Spleen (tissue), 11 donors: ENCODE results near the gene CENPM. TPM values are rescaled to one million over a fixed set of nuclear protein-coding genes. Genes with fewer than 3 reads are reported as not detected.
A peak's percentile ranks its signal among the peaks of the same experiment; 100 is the strongest.

Experiments used
- DNase-seq: peaks from one replicate; pipeline ENCODE4 v3.0.0-alpha.2; 2020
- H3K27ac ChIP-seq, 8 donors: fragments of 200-600 bp; sonication (generic) in 7 of 8; 1 replicate in 4 of 8; 2 replicates in 4 of 8; pipeline versions ENCODE4 v1.5.0 to v1.8.0; 2016 to 2021; ENCODE audit warnings: inconsistent platforms in 4 of 8, mild to moderate bottlenecking in 4 of 8, moderate library complexity in 1 of 8
- H3K27me3 ChIP-seq, 7 donors: fragments of 200-600 bp; sonication (generic) in 6 of 7; replicated peaks in 1 of 7; 1 replicate in 4 of 7; 2 replicates in 3 of 7; pipeline versions ENCODE4 v1.5.0 to v1.8.0; 2016 to 2021; ENCODE audit warnings: inconsistent platforms in 3 of 7, mild to moderate bottlenecking in 1 of 7
- H3K36me3 ChIP-seq, 6 donors: fragments of 200-600 bp; sonication (generic) in 5 of 6; 1 replicate in 4 of 6; 2 replicates in 2 of 6; pipeline versions ENCODE4 v1.5.0 to v1.8.0; 2016 to 2021; ENCODE audit warnings: inconsistent platforms in 2 of 6
- H3K4me1 ChIP-seq, 6 donors: fragments of 200-600 bp; sonication (generic) in 5 of 6; 1 replicate in 3 of 6; 2 replicates in 3 of 6; pipeline versions ENCODE4 v1.5.0 to v1.8.0; 2016 to 2021; ENCODE audit warnings: inconsistent platforms in 3 of 6
- H3K4me3 ChIP-seq, 8 donors: fragments of 200-600 bp; sonication (generic) in 7 of 8; 1 replicate in 4 of 8; 2 replicates in 4 of 8; pipeline versions ENCODE4 v1.5.0 to v1.8.0; 2016 to 2021; ENCODE audit warnings: inconsistent platforms in 4 of 8, mild to moderate bottlenecking in 4 of 8, moderate library complexity in 2 of 8
- H3K9me3 ChIP-seq, 8 donors: fragments of 200-600 bp; sonication (generic) in 7 of 8; 1 replicate in 4 of 8; 2 replicates in 4 of 8; pipeline versions ENCODE4 v1.5.0 to v1.8.0; 2016 to 2021; ENCODE audit warnings: inconsistent platforms in 4 of 8
- POLR2A ChIP-seq, 3 donors: fragments of 450-650 bp; IDR thresholded peaks; one replicate each; pipeline ENCODE4 v1.5.1; 2017; ENCODE audit warnings: antibody characterized with exemption in 3 of 3, mild to moderate bottlenecking in 1 of 3
- POLR2AphosphoS5 ChIP-seq, 3 donors: sonication (generic); formaldehyde crosslinking; IDR thresholded peaks; one replicate each; pipeline ENCODE4 v1.5.1; 2017; ENCODE audit warnings: antibody characterized with exemption in 3 of 3
- WGBS, 5 donors: extraction: QIAGEN DNeasy Blood & Tissue Kit in 3 of 5; methylation state at CpG; one replicate each; pipeline versions ENCODE4 v1.1.5 to v1.1.7; 2013 to 2018; 5-methylcytosine and 5-hydroxymethylcytosine counted together
- intact Hi-C: fragments of 100-400 bp; cut with DNase I; formaldehyde crosslinking; loops from one replicate; pipeline ENCODE4 v1.15.0; 2023; ENCODE audit warnings: low total_unique reads
- polyA plus RNA-seq, 3 donors: library from polyadenylated mRNA; stranded (reverse); fragments of 200-250 nt; gene quantifications; one replicate each; pipeline ENCODE4 v1.2.1, GENCODE V29; 2013
- total RNA-seq, 7 donors: library from RNA; depleted of rRNA in 3 of 7; stranded (reverse); fragments of >200 nt in 3 of 7; fragmentation: NEBNext Ultra II Directional in 4 of 7; extraction: Animal tissue kit (Norgen Biotek cat#: 25700) in 4 of 7; gene quantifications; one replicate each; pipeline versions ENCODE4 v1.1.0 to v1.2.1, GENCODE V29; 2016 to 2021
- TF ChIP-seq, protein P1 (sequence below), 11 experiments: fragments of 200-600 bp in 7 of 11; fragments of 450-650 bp in 4 of 11; sonication (generic) in 4 of 11; IDR thresholded peaks in 8 of 11; conservative IDR thresholded peaks in 3 of 11; 1 replicate in 7 of 11; 2 replicates in 4 of 11; pipeline versions ENCODE4 v1.4.0 to v1.8.0; 2016 to 2021; ENCODE audit warnings: antibody characterized with exemption in 11 of 11, inconsistent platforms in 4 of 11, mild to moderate bottlenecking in 1 of 11
- donor health status: healthy with polysubstance abuse.
- donor health status: DM: no; HTN: no; CAD: no; lungs with moderate emphysema.
- donor health status: DM: no; HTN: no; CAD: no.
- donor health status: Bipolar disorder and iron deficiency.
- donor health status: healthy.
- donor health status: DM: no; HTN: no; CAD: no.
- donor health status: DM: yes; HTN: yes; CAD: no.

The CENPM gene
- total and polyA plus RNA-seq, 10 donors = 3.3 to 63.1 (median 15.4) TPM

DNA sequence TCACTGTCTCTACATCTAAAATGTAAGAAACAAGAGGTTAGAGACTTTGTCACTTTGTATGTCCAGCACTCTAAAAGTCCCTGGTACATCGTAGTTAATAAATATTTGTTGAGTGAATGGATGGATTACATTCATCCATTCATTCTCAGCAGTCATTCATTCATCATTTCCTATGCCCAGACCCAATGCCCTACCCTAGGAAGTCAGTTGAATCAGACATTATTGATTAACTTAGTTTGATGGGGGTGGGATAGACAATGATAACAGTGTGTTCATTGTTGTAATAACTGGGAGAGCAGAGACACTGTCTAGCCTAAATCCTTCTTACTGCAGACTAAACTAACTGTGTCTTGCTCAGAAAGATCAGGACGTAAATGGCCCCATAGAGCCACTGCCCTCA, 1.2 kb upstream of the CENPM start:
- H3K4me3 ChIP-seq = no peak overlapping the region
- H3K9me3 ChIP-seq = no peaks in the 10 kb centered on the region
- peaks cover 13 to 52% (median 22%) of the 10 kb centered on the region in 6 donors for H3K4me1 ChIP-seq
- TF ChIP-seq POLR2AphosphoS5 (IDR thresholded peaks at IDR 0.05) (no peak), POLR2A (IDR thresholded peaks at IDR 0.05) (no peak)
- TF ChIP-seq, protein P1, sequence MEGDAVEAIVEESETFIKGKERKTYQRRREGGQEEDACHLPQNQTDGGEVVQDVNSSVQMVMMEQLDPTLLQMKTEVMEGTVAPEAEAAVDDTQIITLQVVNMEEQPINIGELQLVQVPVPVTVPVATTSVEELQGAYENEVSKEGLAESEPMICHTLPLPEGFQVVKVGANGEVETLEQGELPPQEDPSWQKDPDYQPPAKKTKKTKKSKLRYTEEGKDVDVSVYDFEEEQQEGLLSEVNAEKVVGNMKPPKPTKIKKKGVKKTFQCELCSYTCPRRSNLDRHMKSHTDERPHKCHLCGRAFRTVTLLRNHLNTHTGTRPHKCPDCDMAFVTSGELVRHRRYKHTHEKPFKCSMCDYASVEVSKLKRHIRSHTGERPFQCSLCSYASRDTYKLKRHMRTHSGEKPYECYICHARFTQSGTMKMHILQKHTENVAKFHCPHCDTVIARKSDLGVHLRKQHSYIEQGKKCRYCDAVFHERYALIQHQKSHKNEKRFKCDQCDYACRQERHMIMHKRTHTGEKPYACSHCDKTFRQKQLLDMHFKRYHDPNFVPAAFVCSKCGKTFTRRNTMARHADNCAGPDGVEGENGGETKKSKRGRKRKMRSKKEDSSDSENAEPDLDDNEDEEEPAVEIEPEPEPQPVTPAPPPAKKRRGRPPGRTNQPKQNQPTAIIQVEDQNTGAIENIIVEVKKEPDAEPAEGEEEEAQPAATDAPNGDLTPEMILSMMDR (IDR thresholded peaks at IDR 0.05 in 8 of 11, conservative IDR thresholded peaks at IDR 0.05 in 3 of 11) = no peak
- WGBS, 5 donors = 89 to 96% (median 93%) methylated on average over 2 of the region's 2 CpGs
- peaks cover 0 to 10% (median 0%) of the 10 kb centered on the region in 7 donors for H3K27me3 ChIP-seq
- intact Hi-C loops = no loop called here
- H3K36me3 ChIP-seq = no peaks in the 10 kb centered on the region
- DNase-seq = no peak
- H3K27ac ChIP-seq = no peak overlapping the region

DNA sequence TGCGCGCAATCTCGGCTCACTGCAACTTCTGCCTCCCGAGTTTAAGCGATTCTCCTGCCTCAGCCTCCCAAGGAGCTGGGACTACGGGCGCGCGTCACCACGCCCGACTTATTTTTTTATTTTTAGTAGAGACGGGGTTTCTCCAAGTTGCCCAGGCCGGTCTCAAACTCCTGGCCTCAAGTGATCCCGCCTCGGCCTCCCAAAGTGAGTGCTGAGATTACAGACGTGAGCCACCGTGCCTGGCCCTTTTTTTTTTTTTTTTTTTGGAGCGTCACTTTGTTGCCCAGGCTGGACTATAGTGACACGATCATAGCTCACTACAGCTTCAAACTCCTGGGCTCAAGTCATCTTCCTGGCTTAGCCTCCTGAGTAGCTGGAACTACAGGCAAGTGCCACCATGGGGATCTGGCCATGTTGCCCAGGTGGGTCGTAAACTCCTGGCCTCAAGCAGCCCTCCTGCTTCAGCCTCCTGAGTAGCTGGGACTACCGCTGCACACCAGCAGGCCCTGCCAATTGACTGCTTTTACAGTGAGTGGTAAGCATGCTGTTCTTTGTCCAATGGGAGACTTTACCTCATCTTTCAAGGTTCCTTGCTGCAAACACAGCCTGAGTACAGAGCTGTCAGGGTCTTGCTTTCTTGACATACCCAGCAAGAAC, 600 bp upstream of the CENPM start:
- Histone ChIP-seq H3K27me3 (peaks cover 0 to 10% (median 0%) of the 10 kb centered on the region in 7 donors), H3K27ac (peak overlapping the region in 4 of 8 donors; percentile 17 to 70 (median 56)), H3K4me3 (peak overlapping the region in 7 of 8 donors; percentile 61 to 96 (median 83)), H3K4me1 (peaks cover 13 to 51% (median 22%) of the 10 kb centered on the region in 6 donors), H3K36me3 (peaks cover 0 to 4% (median 0%) of the 10 kb centered on the region in 6 donors), H3K9me3 (no peaks in the 10 kb centered on the region)
- 74 to 81% (median 76%) methylated on average over 20 to 21 of the region's 21 CpGs for WGBS, 5 donors
- DNase-seq = no peak
- intact Hi-C loops = no loop called here
- TF ChIP-seq POLR2AphosphoS5 (IDR thresholded peaks at IDR 0.05) = no peak
- no peak for TF ChIP-seq POLR2A (IDR thresholded peaks at IDR 0.05)
- TF ChIP-seq, protein P1 (IDR thresholded peaks at IDR 0.05 in 8 of 11, conservative IDR thresholded peaks at IDR 0.05 in 3 of 11) = no peak

DNA sequence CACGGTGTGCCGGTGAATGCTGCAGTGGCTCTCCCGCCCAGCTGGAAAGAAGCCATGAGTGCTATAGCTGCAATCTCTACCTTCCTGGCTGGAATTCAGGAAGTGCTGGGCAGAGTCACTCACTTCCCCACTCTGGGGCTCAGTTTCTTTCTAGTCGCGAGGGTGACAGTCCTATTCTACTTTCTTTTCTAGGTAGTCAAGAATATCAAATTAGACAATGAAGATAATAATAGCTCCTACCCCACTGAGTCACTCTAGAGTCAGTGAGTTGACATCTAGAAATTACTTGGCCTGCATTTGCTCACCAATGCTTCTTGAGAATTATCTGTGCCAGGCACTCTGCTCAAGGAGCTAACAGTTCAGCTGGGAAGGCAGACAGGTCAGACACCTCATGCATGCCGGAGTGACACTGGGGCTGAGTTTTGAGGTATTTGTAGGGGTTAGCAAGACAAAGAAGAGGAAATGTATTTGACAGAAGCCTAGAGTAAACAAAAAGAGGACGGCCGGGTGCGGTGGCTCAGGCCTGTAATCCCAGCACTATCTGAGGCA, 3.2 kb downstream of the CENPM start:
- WGBS, 5 donors = 59 to 78% (median 68%) methylated on average over 9 of the region's 9 CpGs
- DNase-seq = no peak
- peaks cover 0 to 10% (median 0%) of the 10 kb centered on the region in 7 donors for H3K27me3 ChIP-seq
- no peak overlapping the region for H3K4me3 ChIP-seq
- H3K4me1 ChIP-seq = peaks cover 20 to 61% (median 44%) of the 10 kb centered on the region in 6 donors
- no peak for TF ChIP-seq POLR2A (IDR thresholded peaks at IDR 0.05)
- TF ChIP-seq POLR2AphosphoS5 (IDR thresholded peaks at IDR 0.05) = no peak
- TF ChIP-seq, protein P1 (IDR thresholded peaks at IDR 0.05 in 8 of 11, conservative IDR thresholded peaks at IDR 0.05 in 3 of 11) = no peak
- H3K36me3 ChIP-seq = peaks cover 0 to 10% (median 0%) of the 10 kb centered on the region in 6 donors
- no peak overlapping the region for H3K27ac ChIP-seq
- intact Hi-C loops = loop anchor here (5.0 kb wide), 3 partner anchors 121 to 246 kb away; partner anchors contain the start of gene MEI1
- no peaks in the 10 kb centered on the region for H3K9me3 ChIP-seq
